ENCODE results near the gene ADARB2.

DNA sequence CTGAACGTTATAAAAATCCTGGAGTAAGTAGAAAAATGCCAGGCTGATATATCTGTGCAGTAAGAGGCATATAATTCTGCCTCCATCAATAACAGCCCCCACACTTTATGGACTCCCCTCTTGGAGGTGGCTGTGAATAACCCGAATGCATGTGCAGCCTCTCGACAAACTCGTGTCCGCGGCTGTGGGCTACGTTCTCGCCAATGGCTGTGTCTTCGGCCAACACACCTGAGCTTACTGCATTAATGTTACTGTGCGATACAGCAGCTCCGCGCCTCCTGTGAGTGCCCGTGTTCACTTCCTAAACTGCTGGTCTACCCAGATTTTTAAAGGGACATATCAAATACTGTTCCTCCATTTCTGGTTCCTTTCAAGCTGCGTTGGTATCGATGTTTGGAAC, 209.4 kb downstream of the ADARB2 start:
- TF ChIP-seq, protein P1, sequence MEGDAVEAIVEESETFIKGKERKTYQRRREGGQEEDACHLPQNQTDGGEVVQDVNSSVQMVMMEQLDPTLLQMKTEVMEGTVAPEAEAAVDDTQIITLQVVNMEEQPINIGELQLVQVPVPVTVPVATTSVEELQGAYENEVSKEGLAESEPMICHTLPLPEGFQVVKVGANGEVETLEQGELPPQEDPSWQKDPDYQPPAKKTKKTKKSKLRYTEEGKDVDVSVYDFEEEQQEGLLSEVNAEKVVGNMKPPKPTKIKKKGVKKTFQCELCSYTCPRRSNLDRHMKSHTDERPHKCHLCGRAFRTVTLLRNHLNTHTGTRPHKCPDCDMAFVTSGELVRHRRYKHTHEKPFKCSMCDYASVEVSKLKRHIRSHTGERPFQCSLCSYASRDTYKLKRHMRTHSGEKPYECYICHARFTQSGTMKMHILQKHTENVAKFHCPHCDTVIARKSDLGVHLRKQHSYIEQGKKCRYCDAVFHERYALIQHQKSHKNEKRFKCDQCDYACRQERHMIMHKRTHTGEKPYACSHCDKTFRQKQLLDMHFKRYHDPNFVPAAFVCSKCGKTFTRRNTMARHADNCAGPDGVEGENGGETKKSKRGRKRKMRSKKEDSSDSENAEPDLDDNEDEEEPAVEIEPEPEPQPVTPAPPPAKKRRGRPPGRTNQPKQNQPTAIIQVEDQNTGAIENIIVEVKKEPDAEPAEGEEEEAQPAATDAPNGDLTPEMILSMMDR (IDR thresholded peaks at IDR 0.05; ENCODE audit: poor library complexity) = no peak
- TF ChIP-seq EZH2 (IDR thresholded peaks at IDR 0.05; ENCODE audit: borderline replicate concordance) (no peak), EZH2phosphoT487 (IDR thresholded peaks at IDR 0.05; ENCODE audit: low read depth, severe bottlenecking, unreplicated experiment) (no peak)

All from hepatocyte (in vitro differentiated cells).